NAMALWA (cell line): ENCODE measurements around the gene TBXA2R.
A peak's percentile ranks its signal among the peaks of the same experiment; 100 is the strongest.
"Not testable (repeated sequence)": the region's sequence is repeated elsewhere in the genome, so short reads cannot be mapped to it uniquely, and the experiment has no call there.

Experiments
- DNase-seq: peaks from one replicate; pipeline ENCODE4 v3.0.0-alpha.2; 2015; ENCODE audit warnings: low spot score

The TBXA2R gene

DNA sequence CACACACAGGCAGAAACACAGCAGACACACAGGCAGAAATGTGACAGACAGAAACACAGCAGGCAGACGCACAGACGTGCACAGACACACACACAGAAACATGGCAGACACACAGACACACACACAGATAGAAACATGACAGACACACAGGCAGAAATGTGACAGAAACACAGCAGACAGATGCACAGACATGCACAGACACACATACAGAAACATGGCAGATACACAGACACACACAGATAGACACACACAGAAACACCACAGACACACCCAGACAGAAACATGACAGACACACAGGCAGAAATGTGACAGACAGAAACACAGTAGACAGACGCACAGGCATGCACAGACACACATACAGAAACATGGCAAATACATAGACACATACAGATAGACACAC lies 1.3 kb downstream of the TBXA2R start:
- no peak for DNase-seq

DNA sequence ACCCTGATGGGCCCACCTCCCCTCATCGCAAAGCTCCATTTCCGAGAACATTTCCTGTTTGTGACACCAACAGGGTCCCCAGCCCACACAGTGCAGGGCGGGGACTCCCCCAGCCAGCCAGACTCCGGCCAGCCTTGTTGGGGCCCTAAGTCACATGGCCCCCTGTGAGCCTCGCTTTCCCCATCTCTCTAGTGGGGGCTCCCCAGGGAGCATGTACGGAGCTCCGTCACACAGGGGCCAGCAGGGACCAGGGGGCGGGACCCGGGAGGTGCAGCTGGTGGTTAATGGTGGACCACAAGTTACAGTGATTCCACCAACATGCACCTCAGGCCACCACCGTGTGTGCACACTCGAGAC lies 1.7 kb downstream of the TBXA2R start:
- peak; percentile 54 for DNase-seq

DNA sequence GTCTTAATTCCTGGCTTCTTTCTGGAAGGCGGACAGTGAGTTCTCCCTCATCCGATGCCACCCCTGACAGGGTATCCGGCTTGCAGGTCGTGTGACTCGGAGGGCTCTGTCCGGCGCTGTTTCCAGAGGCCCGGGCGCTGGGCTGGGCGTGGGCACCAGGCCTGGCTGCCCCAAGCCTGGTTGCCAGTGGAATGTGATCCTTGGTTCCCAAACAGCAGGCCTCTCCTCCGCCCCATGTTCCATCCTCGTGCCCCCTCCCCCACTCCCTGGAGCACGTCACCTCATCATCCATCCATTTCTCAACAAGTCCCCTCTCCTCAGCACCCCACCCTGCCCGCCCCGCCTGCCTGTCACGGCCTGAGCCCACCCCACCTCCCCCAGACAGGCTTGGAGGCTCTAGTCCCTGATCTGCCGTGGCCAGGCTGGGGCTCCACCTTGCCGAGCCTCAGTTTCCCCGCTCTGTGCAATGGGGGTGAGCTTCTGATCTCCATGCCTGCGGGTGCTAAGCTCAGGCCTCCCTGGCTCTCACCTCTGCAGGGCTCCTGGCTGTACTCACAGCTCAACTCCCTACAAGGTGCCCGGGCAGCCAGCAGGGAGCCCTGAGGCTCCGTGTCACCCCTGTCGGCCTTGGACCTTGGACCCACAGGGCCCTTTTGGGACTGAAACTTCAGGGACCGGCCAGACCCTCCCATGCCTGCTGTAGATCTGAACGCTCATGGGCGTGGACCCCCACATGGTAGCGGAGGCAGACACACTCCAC lies 2.3 kb downstream of the TBXA2R start:
- DNase-seq = no peak

DNA sequence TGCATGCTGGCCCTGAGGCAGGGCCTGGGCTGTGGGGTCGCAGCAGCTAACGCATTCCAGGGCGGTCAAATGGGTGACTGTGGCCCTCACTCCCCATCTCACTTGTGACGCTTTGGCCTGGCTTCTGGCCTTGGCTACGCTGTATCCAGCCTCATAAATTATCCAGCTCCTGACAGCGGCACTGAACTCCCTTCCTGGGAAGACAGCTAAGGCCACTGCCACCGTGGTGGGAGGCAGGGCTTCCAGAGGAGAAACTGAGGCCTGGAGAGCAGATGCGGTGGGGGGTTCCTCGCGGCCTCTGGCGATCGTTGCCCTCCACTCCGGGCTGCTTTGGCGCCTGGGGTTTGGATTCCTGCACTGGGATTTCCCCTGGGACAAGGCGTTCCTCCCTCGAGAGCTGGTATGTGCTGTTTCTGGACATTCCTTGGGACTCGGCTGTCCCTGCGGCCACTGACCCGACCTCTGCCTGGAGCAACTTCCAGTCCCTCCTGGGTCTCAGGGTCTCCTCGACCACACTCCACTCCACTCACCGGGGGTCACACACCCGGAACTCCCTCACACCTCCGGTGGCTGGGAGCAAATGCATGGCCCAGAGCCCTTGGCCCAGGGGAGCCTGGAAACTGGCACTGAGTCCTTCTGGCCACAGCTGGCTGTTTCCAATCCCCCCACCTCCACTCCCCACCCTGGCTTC lies 3.4 kb downstream of the TBXA2R start:
- DNase-seq = no peak

DNA sequence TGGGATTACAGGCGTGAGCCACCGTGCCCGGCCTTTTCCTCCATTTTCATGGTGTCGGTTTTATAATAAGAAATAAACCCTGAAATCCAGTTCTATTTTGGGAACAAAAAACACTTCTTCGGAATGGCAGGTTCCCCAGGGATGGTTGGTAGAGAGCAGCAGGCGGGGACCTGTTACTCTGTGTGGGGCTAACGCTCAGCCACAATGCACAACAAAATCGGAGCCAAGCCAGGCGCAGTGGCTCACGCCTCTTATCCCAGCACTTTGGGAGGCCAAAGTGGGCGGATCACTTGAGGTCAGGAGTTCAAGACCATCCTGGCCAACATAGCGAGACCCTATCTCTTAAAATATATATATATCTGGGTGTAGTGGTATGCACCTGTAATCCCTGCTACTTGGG lies 5.7 kb downstream of the TBXA2R start:
- DNase-seq = no peak

DNA sequence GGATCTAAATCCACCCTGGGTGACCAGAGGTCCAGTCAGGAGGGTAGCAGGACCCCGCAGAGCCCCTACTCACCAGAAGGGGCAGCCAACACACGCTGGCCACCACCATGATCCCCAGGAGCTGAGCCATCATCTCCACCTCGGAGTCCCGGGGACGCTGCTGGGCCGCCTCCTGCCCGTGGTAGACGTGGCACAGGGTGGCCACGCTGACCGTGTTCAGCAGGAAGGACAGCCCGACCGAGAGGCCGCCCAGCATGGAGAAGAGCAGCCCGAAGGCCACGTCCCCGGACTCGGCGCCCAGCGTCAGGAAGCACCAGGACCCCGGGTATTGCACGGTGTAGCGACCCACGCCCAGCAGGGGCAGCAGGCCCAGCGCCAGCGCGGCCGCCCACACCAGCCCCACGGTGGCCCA lies 6.9 kb downstream of the TBXA2R start:
- DNase-seq = no peak

DNA sequence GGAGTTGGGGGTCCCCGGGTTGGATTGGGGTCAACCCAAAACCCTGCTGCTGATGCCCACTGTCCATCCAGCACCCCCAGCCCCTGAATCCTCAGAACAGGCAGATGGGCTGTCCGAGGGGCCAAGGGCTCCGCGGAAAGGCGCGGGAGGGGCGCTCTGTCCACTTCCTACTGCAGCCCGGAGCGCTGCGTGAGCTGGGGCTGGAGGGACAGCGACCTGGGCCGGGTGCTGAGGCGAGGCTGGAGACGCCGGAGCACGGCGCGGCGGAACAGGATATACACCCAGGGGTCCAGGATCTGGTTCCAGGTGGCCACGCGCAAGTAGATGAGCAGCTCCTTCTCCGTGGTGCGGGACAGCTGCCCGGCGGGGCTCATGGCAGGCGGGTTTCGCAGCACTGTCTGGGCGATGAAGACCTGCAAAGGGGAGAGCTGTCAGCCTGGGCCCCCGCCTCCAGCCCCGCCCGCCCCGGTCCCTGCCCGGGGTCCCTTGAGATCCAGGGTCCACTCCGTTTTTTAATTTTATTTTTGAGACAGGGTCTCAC lies 11.1 kb downstream of the TBXA2R start:
- DNase-seq = no peak

DNA sequence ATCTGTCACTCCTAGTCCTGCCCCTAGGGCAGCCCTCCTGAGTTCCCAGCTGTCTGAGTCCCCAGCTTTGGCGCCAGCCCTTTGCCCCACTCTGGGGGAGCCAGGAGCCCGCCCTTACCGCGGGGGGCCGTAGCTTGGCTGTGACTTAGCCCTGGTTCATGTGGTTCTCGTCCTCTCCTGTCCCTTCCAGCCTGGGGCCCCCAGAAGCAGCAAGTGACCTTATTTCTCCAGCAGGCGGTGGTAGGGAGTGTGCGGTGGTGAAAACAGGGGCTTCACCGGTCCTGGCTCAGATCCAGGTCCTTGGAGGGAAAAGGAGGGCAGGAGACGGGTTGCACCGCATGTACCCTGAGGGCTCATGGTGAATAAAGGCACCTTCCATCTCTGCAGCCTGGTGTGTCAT lies 13.5 kb downstream of the TBXA2R start:
- DNase-seq = no peak

DNA sequence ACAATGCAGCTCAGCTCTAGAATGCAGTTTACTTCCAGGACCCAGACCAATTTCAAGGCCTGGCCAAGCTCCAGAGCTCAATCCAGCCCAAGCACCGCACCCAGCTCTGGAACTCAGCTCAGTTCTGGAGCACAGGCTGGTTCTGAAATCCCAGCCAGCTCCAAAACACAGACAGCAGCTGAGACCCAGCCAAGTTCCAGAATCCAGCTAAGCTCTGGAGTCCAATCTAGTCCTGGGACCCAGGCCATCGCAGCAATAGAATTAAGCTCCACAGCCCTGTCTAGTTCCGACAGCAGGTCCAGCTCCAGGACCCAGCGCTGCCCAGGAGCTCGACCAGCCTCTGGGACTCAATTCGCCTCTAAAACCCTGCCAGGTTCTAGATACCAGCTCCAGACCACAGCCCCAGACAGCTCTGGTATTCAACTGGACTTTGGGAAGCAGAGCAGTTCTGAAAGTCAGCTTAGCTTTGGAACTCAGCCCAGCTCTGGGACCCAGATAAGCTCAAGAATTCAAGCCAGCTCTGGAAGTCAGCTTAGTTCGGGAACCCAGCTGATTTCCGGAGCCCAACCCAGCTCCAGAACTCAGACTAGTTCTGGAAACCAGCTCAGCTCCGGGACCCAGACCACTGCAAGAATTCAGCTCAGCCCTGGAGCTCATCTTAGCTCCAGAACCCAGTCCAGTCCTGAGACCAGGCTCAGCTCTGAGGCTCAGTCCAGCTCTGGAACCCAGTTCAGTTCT lies 14.6 kb downstream of the TBXA2R start:
- no peak for DNase-seq

DNA sequence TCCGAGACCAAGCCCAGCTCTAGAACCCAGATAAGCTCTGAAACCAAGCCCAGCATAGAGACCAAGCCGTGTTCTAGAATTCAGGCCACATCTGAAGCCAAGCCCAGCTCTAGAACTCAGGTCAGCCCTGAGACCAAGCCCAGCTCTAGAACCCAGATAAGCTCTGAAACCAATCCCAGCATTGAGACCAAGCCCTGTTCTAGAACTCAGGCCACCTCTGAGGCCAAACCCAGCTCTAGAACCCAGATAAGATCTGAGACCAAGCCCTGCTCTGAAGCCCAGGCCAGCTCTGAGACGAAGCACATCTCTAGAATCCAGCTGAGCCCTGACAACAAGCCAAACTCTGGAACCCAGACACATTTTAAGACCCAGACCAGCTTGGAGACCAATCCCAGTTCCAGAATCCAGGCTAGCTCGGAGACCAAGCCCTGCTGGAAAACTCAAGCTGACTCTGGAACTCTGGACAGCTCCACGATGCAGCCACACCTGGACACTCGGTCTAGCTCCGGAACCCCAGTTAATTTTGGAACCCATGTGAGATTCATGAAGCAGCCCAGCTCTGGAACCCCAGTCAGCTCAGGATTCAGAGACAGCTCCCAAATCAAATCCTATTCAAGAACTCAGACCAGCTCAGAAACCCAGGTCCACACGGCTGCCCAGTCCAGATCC lies 15.6 kb downstream of the TBXA2R start:
- DNase-seq = no peak

DNA sequence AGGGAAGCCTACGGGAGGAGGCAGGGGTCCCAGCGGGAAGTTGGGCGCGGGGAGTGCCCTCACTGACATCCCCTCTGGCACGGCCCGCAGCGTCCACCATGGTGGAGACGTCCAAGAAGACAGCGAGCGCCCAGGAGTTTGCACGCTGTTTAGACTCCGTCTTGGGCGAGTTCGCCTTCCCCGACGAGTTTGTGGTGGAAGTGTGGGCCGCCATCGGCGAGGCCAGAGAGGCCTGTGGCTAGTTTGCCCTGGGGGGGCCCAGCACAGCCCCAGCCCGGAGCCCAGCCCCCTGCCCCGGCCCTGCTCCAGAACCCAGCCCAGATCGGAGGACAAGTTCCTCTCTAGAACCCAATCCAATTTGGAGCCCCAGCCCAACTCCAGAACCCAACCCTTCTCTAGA lies 16.7 kb downstream of the TBXA2R start:
- DNase-seq = no peak

DNA sequence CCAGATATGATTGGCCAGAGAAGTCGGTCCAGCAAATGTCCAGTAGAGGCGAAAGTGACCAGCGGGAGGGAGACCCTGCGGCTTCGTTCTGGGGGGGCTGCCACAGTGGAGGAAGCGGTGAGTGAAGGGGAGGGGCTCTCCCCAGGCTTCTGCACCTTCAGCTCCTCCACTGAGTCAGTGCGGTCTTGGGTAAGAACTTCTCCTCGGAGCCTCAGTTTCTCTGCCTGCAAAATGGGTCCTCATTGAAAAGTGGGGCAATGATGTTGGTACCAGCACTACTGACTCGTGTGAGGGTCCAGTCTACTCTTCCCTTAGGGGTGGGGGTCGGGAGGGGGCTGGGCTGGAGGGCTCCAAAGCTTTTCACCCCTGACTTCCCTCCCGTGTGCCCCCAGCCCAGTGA lies 17.2 kb downstream of the TBXA2R start:
- no peak for DNase-seq

DNA sequence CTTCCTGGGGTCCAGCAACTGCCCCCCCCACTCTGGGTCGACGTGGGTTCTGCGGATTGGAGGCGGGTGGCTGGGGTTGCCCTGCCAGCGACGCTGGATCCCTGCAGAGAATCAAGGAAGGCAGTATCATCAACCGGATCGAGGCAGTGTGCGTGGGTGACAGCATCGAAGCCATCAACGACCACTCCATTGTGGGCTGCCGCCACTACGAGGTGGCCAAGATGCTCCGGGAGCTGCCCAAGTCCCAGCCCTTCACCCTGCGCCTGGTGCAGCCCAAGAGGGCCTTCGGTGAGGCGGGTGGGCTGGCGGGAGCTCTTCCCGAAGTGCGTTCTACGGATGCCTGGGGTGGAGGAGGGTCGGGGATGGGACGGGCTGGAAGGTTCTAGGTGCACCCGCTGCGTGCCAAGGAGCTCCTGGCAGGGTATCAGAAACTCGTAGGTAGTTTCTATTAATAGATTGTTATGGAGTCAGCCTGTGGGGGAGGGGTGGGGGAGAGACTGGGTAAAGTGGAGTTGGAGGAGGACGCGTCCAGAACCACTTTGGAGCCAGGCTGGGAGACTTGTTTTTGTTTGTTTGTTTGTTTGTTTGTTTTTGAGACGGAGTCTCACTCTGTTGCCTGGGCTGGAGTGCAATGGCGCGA lies 19.8 kb downstream of the TBXA2R start:
- no peak for DNase-seq

DNA sequence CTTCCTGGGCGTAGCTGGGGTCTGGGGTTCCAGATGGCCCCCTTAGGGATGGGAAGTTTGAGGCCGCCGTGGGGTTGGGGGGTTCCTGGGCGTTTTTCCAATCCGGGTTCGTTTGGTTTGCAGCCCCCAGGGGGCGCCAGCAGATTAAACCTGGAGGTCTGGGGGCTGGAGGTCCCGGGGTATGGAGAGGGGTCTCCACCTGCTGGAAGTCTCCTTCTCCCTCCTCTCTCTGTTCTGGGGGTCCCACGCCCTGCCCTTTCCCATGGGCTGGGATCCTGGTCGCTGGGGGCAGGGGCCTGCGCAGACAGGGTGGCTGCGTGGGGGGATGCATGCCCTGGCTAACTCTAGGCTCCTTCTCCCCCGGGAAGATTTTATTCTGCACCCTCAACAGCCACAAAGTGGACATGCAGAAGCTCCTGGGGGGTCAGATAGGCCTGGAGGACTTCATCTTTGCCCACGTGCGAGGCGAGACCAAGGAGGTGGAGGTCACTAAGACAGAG lies 20.5 kb downstream of the TBXA2R start:
- peak; percentile 53 for DNase-seq

DNA sequence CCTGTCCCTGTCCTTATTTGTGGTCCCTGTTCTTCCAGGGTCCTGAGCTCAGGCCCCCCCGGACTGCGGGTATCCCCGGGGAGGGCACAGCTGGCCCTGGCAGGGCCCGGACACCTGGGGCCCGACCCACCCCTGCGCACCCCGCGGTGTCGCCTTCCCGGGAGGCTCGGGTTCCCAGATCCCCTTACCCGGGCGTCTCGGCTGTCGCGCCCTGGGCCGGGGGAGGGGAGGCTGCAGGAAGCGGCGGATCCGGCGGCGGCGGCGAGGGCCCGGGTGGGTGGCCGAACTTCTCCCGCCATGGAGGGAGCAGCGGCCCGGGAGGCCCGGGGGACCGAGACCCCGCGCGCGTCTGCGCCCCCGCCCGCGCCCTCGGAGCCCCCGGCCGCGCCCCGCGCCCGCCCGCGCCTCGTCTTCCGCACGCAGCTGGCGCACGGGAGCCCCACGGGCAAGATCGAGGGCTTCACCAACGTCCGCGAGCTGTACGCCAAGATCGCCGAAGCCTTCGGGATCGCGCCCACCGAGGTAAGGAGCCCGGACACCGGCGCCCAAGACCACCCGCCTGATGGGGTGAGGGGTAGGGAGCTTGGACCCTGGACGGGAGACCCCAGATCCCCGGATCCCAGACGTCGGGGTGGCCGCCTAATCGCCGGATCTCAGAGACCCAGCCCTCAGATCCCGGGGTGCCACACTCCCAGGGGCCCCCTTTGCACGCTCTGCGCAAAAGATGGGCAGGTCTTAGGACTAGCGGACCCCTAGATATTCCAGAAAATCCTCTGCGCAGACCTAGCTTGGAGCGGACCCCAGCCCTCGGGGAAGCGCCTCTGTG lies 21.2 kb downstream of the TBXA2R start, which contains the start of gene GIPC3:
Gene GIPC3 (plus strand): TSS at position 178 of the 826 bp plus-strand sequence. CDS start 120 bp downstream, at position 298.
- DNase-seq = no peak

DNA sequence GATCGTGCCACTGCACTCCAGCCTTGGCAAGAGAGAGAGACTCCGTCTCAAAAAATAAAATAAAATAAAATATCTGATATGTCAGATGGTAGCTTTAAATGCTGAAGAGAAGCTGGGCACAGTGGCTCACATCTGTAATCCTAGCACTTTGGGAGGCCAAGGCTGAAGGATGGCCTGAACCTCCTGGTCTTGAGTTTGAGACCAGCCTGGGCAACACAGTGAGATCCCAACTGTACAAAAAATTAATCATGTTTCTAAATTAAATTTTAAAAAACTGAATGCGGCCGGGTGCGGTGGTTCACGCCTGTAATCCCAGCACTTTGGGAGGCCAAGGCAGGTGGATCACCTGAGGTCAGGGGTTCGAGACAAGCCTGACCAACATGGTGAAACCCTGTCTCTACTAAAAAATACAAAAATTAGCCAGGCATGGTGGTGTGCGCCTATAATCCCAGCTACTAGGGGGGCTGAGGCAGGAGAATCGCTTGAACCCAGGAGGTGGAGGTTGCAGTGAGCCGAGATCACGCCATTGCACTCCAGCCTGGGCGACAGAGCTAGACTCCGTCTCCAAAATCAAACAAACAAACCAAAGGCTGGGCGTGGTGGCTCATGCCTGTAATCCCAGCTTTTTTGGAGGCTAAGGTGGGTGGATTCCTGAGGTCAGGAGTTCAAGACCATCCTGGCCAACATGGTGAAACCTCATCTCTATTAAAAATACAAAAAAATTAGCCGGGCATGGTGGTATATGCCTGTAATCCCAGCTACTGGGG lies 22.5 kb downstream of the TBXA2R start:
- DNase-seq = not testable (repeated sequence)

DNA sequence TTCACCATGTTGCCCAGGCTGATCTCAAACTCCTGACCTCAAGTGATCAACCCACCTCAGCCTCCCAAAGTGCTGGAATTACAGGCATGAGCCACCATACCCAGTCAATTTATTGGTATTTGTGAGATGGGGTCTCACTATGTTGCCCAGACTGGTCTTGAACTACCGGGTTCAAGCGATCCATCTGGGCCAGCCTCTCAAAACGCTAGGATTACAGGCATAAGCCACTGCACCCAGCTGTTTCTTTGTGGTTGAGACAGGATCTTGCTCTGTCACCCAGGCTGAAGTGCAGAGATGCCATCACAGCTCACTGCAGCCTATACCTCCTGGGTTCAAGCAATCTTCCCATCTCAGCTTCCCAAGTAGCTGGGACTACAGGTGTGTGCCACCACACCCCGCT lies 24.9 kb downstream of the TBXA2R start:
- DNase-seq = not testable (repeated sequence)

DNA sequence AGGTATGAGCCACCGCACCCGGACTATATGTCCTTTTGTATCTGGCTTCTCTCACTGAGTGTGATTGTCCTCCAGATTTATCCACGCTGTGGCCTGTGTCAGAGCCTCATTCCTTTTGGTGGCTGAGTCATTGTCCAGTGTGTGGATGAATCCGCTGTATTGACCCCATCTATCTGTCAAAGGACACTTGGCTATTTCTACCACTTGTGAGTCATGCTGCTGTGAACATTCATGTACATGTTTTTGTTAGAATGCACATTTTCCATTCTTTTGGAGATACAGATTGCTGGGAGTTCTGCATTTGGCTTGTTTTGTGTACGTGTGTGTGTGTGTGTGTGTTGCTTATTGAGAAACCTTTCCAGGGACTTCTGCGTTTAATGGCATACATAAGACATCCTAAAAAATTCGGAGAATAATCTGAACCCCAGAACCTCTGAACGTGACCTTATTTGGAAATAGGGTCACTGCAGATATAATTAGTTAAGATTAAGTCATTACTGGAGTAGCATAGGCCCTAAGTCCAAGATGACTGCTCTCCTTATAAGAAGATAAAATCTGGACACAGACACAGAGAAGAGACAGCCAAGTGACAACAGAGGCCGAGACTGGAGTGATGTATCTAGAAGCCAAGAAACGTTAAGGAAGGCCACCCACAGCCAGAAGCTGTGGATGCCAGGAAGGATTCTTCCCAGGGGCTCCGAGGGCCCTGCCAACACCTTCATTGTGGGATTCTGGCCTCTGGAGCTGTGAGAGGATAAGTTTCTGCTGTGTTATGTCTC lies 26.3 kb downstream of the TBXA2R start:
- DNase-seq = no peak

DNA sequence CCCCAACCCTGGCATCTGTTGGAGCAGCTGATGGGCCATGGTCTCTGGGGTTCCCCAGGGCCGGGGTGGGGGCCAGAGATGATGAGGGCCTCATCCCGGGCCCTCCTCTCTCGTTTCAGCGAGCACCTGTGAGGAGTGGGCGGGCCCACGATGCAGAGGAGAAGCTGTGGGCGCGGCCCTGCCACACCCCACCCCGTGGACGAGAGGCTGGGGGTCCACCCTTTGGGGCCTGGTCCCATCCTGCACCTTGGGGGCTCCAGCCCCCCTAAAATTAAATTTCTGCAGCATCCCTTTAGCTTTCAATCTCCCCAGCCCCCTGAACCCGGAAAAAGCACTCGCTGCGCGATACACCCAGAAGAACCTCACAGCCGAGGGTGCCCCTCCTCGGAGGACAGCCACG lies 28.3 kb downstream of the TBXA2R start:
- no peak for DNase-seq
